Panc1 (cell line): ENCODE measurements around the gene ZNF808. TPM values are rescaled to one million over a fixed set of nuclear protein-coding genes. Genes with fewer than 3 reads are reported as not detected.
"Not testable (repeated sequence)": the region's sequence is repeated elsewhere in the genome, so short reads cannot be mapped to it uniquely, and the experiment has no call there.

ENCODE experiments used
- ATAC-seq: fragments of 200-7000 bp; cut with Tn5 transposase; 2 replicates; pipeline ENCODE4 v1.9.1; 2020; ENCODE audit warnings: mild to moderate bottlenecking, moderate library complexity
- BruUV-seq: library from RNA; stranded (reverse); fragments of 400-500 nt; replicated peaks from 2 replicates; lab custom pipeline; 2021; lab: Mats Ljungman, UMichigan
- CTCF ChIA-PET: fragments of 300-600 bp; sonication (Branson Sonifier 250); formaldehyde crosslinking; loops from one replicate; lab custom pipeline; 2022; ENCODE audit warnings: antibody characterized with exemption; lab: Charles Lee
- POLR2A ChIA-PET: fragments of 300-600 bp; sonication (Branson Sonifier 250); formaldehyde crosslinking; loops from one replicate; lab custom pipeline; 2022; ENCODE audit warnings: antibody characterized with exemption; lab: Charles Lee
- DNase-seq: peaks from one replicate; pipeline ENCODE4 v3.0.0-alpha.2; 2010; ENCODE audit warnings: low read depth, low spot score
- H3K27ac ChIP-seq: 2 replicates; pipeline ENCODE4 v1.5.1; 2011; ENCODE audit warnings: mild to moderate bottlenecking, low read length, inconsistent platforms
- H3K27me3 ChIP-seq: fragments of 200-500 bp; sonication (Bioruptor generic); 2 replicates; pipeline ENCODE4 v1.6.0; 2014; ENCODE audit warnings: low read length, inconsistent platforms; ENCODE audit not compliant: control insufficient read depth, insufficient read depth
- H3K36me3 ChIP-seq: fragments of 200-500 bp; sonication (Bioruptor generic); 2 replicates; pipeline ENCODE4 v1.5.1; 2014; ENCODE audit warnings: inconsistent platforms, mild to moderate bottlenecking, low read length, moderate library complexity; ENCODE audit not compliant: control insufficient read depth, insufficient read depth
- H3K4me1 ChIP-seq: 2 replicates; pipeline ENCODE4 v1.5.1; 2011; ENCODE audit warnings: inconsistent platforms, mild to moderate bottlenecking, low read length, moderate library complexity; ENCODE audit not compliant: control insufficient read depth, insufficient read depth
- H3K4me3 ChIP-seq, 2 experiments: 2 replicates each; pipeline ENCODE4 v1.5.1; 2011 to 2012; ENCODE audit warnings: low read depth in 2 of 2, low read length in 2 of 2, mild to moderate bottlenecking in 2 of 2, inconsistent platforms in 1 of 2, moderate library complexity in 1 of 2
- H3K9me3 ChIP-seq: fragments of 200-500 bp; sonication (Bioruptor generic); 2 replicates; pipeline ENCODE4 v1.5.1; 2014; ENCODE audit warnings: low read depth, mild to moderate bottlenecking, inconsistent platforms, low read length, moderate library complexity; ENCODE audit not compliant: control insufficient read depth, insufficient read depth
- POLR2AphosphoS5 ChIP-seq: IDR thresholded peaks from 2 replicates; pipeline ENCODE4 v1.6.1; 2012; ENCODE audit warnings: mild to moderate bottlenecking, low read depth, low read length, moderate library complexity
- SIN3A ChIP-seq: IDR thresholded peaks from 2 replicates; pipeline ENCODE4 v1.6.1; 2012; ENCODE audit warnings: low read depth, mild to moderate bottlenecking, low read length, moderate library complexity, borderline replicate concordance; ENCODE audit not compliant: insufficient read depth
- TCF7L2 ChIP-seq: IDR thresholded peaks from 2 replicates; pipeline ENCODE4 v1.6.1; 2011; ENCODE audit warnings: mild to moderate bottlenecking, low read depth, low read length, inconsistent platforms
- in situ Hi-C: cut with HindIII; loops from 2 replicates; pipeline ENCODE4 v1.10.0; 2016; ENCODE audit warnings: low sequenced_read_pairs, low pct_unique_long_range_greater_than_20kb
- intact Hi-C: fragments of 100-400 bp; cut with micrococcal nuclease; formaldehyde crosslinking; loops from one replicate; pipeline ENCODE4 v1.10.0; 2022; ENCODE audit not compliant: unreplicated experiment
- total RNA-seq: library from RNA; stranded (reverse); gene quantifications from one replicate; pipeline ENCODE4 v1.2.1, GENCODE V29; 2021; ENCODE audit not compliant: unreplicated experiment
- TF ChIP-seq, protein P1 (sequence below), 2 experiments: IDR thresholded peaks; 2 replicates each; pipeline ENCODE4 v1.6.1; 2011 to 2012; ENCODE audit warnings: low read depth in 2 of 2, control low read depth in 1 of 2, low read length in 1 of 2, mild to moderate bottlenecking in 1 of 2, moderate library complexity in 1 of 2; ENCODE audit not compliant: insufficient read depth in 1 of 2
- TF ChIP-seq, protein P2 (sequence below): fragments of 450-650 bp; IDR thresholded peaks from 2 replicates; pipeline ENCODE4 v1.5.1; 2017; ENCODE audit warnings: mild to moderate bottlenecking

The ZNF808 gene
- total RNA-seq, 1 experiment from 2014 or later = 19.1 TPM

DNA sequence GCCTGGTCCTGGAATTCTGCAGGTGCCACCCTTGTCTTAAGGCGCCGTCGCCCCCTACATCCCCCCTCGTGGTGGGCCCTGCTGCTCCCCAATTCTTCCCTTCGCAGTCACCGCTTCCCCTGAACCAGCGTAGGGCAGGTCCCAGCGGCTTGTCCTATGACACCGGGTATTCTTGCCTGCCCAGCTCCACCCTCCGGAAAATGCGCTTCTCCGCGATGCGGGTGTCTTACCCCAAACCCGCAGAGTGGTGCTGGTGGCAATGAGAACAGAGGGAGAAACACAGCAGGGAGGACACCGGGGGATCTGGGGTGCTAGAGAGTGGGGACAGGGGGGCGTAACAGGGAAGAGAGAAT, 9.0 kb downstream of the ZNF808 start:
- peak overlapping the region in 1 of 2 experiments; percentile 12; a peak in 1 of 4 replicates for H3K4me3 ChIP-seq
- no peak for ATAC-seq
- TF ChIP-seq, protein P1, sequence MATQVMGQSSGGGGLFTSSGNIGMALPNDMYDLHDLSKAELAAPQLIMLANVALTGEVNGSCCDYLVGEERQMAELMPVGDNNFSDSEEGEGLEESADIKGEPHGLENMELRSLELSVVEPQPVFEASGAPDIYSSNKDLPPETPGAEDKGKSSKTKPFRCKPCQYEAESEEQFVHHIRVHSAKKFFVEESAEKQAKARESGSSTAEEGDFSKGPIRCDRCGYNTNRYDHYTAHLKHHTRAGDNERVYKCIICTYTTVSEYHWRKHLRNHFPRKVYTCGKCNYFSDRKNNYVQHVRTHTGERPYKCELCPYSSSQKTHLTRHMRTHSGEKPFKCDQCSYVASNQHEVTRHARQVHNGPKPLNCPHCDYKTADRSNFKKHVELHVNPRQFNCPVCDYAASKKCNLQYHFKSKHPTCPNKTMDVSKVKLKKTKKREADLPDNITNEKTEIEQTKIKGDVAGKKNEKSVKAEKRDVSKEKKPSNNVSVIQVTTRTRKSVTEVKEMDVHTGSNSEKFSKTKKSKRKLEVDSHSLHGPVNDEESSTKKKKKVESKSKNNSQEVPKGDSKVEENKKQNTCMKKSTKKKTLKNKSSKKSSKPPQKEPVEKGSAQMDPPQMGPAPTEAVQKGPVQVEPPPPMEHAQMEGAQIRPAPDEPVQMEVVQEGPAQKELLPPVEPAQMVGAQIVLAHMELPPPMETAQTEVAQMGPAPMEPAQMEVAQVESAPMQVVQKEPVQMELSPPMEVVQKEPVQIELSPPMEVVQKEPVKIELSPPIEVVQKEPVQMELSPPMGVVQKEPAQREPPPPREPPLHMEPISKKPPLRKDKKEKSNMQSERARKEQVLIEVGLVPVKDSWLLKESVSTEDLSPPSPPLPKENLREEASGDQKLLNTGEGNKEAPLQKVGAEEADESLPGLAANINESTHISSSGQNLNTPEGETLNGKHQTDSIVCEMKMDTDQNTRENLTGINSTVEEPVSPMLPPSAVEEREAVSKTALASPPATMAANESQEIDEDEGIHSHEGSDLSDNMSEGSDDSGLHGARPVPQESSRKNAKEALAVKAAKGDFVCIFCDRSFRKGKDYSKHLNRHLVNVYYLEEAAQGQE (IDR thresholded peaks at IDR 0.05; ENCODE audit: insufficient read depth in 1 of 2, low read depth in 2 of 2, low read length in 1 of 2) = no peak
- TF ChIP-seq POLR2AphosphoS5 = no peak
- no peak for TF ChIP-seq SIN3A
- no peak for TF ChIP-seq TCF7L2
- TF ChIP-seq, protein P2, sequence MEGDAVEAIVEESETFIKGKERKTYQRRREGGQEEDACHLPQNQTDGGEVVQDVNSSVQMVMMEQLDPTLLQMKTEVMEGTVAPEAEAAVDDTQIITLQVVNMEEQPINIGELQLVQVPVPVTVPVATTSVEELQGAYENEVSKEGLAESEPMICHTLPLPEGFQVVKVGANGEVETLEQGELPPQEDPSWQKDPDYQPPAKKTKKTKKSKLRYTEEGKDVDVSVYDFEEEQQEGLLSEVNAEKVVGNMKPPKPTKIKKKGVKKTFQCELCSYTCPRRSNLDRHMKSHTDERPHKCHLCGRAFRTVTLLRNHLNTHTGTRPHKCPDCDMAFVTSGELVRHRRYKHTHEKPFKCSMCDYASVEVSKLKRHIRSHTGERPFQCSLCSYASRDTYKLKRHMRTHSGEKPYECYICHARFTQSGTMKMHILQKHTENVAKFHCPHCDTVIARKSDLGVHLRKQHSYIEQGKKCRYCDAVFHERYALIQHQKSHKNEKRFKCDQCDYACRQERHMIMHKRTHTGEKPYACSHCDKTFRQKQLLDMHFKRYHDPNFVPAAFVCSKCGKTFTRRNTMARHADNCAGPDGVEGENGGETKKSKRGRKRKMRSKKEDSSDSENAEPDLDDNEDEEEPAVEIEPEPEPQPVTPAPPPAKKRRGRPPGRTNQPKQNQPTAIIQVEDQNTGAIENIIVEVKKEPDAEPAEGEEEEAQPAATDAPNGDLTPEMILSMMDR = no peak
- H3K27me3 ChIP-seq = no peaks in the 10 kb centered on the region
- H3K4me1 ChIP-seq = no peaks in the 10 kb centered on the region
- BruUV-seq = no TSS peak
- CTCF ChIA-PET = no interaction called here
- DNase-seq = no peak
- H3K27ac ChIP-seq = no peak overlapping the region
- H3K9me3 ChIP-seq = no peaks in the 10 kb centered on the region
- intact Hi-C loops (no loop called here), in situ Hi-C loops (no loop called here)
- no peaks in the 10 kb centered on the region for H3K36me3 ChIP-seq
- POLR2A ChIA-PET = no interaction called here

GRCh38 chr19:52538815-52539214, 11.3 kb downstream of the ZNF808 start:
- POLR2A ChIA-PET, in situ Hi-C loops, H3K9me3 ChIP-seq, H3K4me1 ChIP-seq, H3K27ac ChIP-seq, H3K36me3 ChIP-seq, H3K4me3 ChIP-seq, CTCF ChIA-PET, DNase-seq, intact Hi-C loops, H3K27me3 ChIP-seq, BruUV-seq, ATAC-seq: not testable (repeated sequence)

GRCh38 chr19:52541176-52541575, 13.7 kb downstream of the ZNF808 start:
- CTCF ChIA-PET, BruUV-seq, POLR2A ChIA-PET, H3K9me3 ChIP-seq, intact Hi-C loops, DNase-seq, H3K36me3 ChIP-seq, H3K27me3 ChIP-seq, H3K4me1 ChIP-seq, ATAC-seq, H3K27ac ChIP-seq, in situ Hi-C loops, H3K4me3 ChIP-seq: not testable (repeated sequence)
